Right lobe of liver (tissue), 4 donors: ENCODE data around the gene CACNA2D3.

Experiments used
- CTCF ChIP-seq, 4 donors: fragments of 200-600 bp in 3 of 4; fragments of 450-650 bp in 1 of 4; IDR thresholded peaks; one replicate each; pipeline versions ENCODE4 v1.5.1 to v1.8.0; 2016 to 2022; ENCODE audit warnings: antibody characterized with exemption in 4 of 4, mild to moderate bottlenecking in 2 of 4
- POLR2A ChIP-seq: fragments of 450-650 bp; IDR thresholded peaks from one replicate; pipeline ENCODE4 v1.6.1; 2017; ENCODE audit warnings: antibody characterized with exemption, mild to moderate bottlenecking
- donor health status: DM: no; HTN: no; CAD: no.
- donor health status: DM: no; HTN: no; CAD: no.
- donor health status: DM: no; HTN: yes; CAD: no.

GRCh38 chr3:54621184-54621583, 498.8 kb downstream of the CACNA2D3 start:
- TF ChIP-seq CTCF (IDR thresholded peaks at IDR 0.05): no peak
- TF ChIP-seq POLR2A: no peak
